Neural progenitor cell (in vitro differentiated cells): ENCODE results near the gene ADO. TPM values are rescaled to one million over a fixed set of nuclear protein-coding genes. Genes with fewer than 3 reads are reported as not detected.
A peak's percentile ranks its signal among the peaks of the same experiment; 100 is the strongest.

Experiments used
- DNase-seq: peaks from one replicate; pipeline ENCODE4 v3.0.0-alpha.2; 2016; ENCODE audit warnings: low spot score
- H2AFZ ChIP-seq: fragments of 200-600 bp; sonication (generic); replicated peaks from 2 replicates; pipeline ENCODE4 v1.6.1; 2016; ENCODE audit warnings: antibody characterized with exemption
- H3F3A ChIP-seq: fragments of 200-600 bp; sonication (generic); 2 replicates; pipeline ENCODE4 v1.6.1; 2016; ENCODE audit warnings: antibody characterized with exemption, low read depth
- H3K27ac ChIP-seq: fragments of 200-600 bp; sonication (generic); 2 replicates; pipeline ENCODE4 v1.5.1; 2016; ENCODE audit warnings: mild to moderate bottlenecking
- H3K27me3 ChIP-seq: fragments of 200-600 bp; sonication (generic); 2 replicates; pipeline ENCODE4 v1.6.1; 2016; ENCODE audit warnings: mild to moderate bottlenecking, moderate library complexity
- H3K36me3 ChIP-seq: fragments of 200-600 bp; sonication (generic); 2 replicates; pipeline ENCODE4 v1.5.1; 2016
- H3K4me1 ChIP-seq: fragments of 200-600 bp; sonication (generic); 2 replicates; pipeline ENCODE4 v1.6.1; 2016; ENCODE audit warnings: mixed run types
- H3K4me2 ChIP-seq: fragments of 200-600 bp; sonication (generic); 2 replicates; pipeline ENCODE4 v1.6.1; 2016
- H3K4me3 ChIP-seq: fragments of 200-600 bp; sonication (generic); 2 replicates; pipeline ENCODE4 v1.5.1; 2016
- H3K79me2 ChIP-seq: fragments of 200-600 bp; sonication (generic); 2 replicates; pipeline ENCODE4 v1.6.1; 2016; ENCODE audit warnings: low read depth
- H3K9ac ChIP-seq: fragments of 200-600 bp; sonication (generic); 2 replicates; pipeline ENCODE4 v1.6.1; 2016
- H3K9me3 ChIP-seq: fragments of 200-600 bp; sonication (generic); 2 replicates; pipeline ENCODE4 v1.5.1; 2016; ENCODE audit warnings: low read depth
- H4K20me1 ChIP-seq: fragments of 200-600 bp; sonication (generic); 2 replicates; pipeline ENCODE4 v1.6.1; 2016; ENCODE audit warnings: low read depth
- H3K27ac Mint-ChIP-seq: 3 replicates; pipeline ENCODE4 v1.8.0; 2021; ENCODE audit warnings: mixed read lengths
- H3K27me3 Mint-ChIP-seq: 2 replicates; pipeline ENCODE4 v1.8.0; 2022; ENCODE audit warnings: low read depth, mild to moderate bottlenecking, inconsistent platforms, moderate library complexity, mixed read lengths; ENCODE audit not compliant: insufficient read depth
- H3K36me3 Mint-ChIP-seq: 3 replicates; pipeline ENCODE4 v1.8.0; 2021; ENCODE audit warnings: mixed read lengths
- H3K4me1 Mint-ChIP-seq: 3 replicates; pipeline ENCODE4 v1.8.0; 2021; ENCODE audit warnings: mixed read lengths
- H3K4me3 Mint-ChIP-seq: 3 replicates; pipeline ENCODE4 v1.8.0; 2021; ENCODE audit warnings: mild to moderate bottlenecking, moderate library complexity, mixed read lengths
- H3K9me3 Mint-ChIP-seq: 3 replicates; pipeline ENCODE4 v1.8.0; 2020; ENCODE audit warnings: mixed read lengths
- CTCF ChIP-seq: fragments of 200-600 bp; sonication (generic); IDR thresholded peaks from 2 replicates; pipeline ENCODE4 v1.5.1; 2017; ENCODE audit warnings: antibody characterized with exemption, mild to moderate bottlenecking
- EZH2 ChIP-seq: fragments of 200-600 bp; sonication (generic); IDR thresholded peaks from 2 replicates; pipeline ENCODE4 v1.6.1; 2017; ENCODE audit warnings: antibody characterized with exemption, mild to moderate bottlenecking, moderate library complexity
- EZH2phosphoT487 ChIP-seq: fragments of 200-600 bp; sonication (generic); IDR thresholded peaks from 2 replicates; pipeline ENCODE4 v1.6.1; 2017; ENCODE audit warnings: antibody characterized with exemption
- total RNA-seq: library from RNA; depleted of rRNA; stranded (reverse); fragments of >200 nt; gene quantifications from 2 replicates; pipeline ENCODE4 v1.2.3, GENCODE V29; 2015; ENCODE audit warnings: low replicate concordance

The ADO gene
- total RNA-seq, 1 donor from 2014 or later = 28.1 TPM

GRCh38 chr10:62817766-62818425 lies 13.4 kb downstream of the ADO start:
- H3K27ac Mint-ChIP-seq = no peak overlapping the region
- H3K4me1 ChIP-seq = peaks cover 22% of the 10 kb centered on the region
- peak; percentile 77 for TF ChIP-seq EZH2phosphoT487
- TF ChIP-seq CTCF = peak; percentile 74
- peak; percentile 51 for TF ChIP-seq EZH2
- no peak overlapping the region for H3K27ac ChIP-seq
- peaks cover 6% of the 10 kb centered on the region for H3K36me3 Mint-ChIP-seq
- peaks cover 29% of the 10 kb centered on the region for H3K4me1 Mint-ChIP-seq
- H3K79me2 ChIP-seq = no peaks in the 10 kb centered on the region
- peak overlapping the region; percentile 87 for H3K4me3 ChIP-seq
- H3K36me3 ChIP-seq = no peaks in the 10 kb centered on the region
- peak; percentile 94 for DNase-seq
- no peak overlapping the region for H2AFZ ChIP-seq
- no peaks in the 10 kb centered on the region for H3K9me3 ChIP-seq
- peaks cover 93% of the 10 kb centered on the region for H3K27me3 ChIP-seq
- peak overlapping the region; percentile 95 for H3K4me3 Mint-ChIP-seq
- peaks cover 26% of the 10 kb centered on the region for H4K20me1 ChIP-seq
- H3F3A ChIP-seq = peaks cover 15% of the 10 kb centered on the region
- peak overlapping the region; percentile 88 for H3K4me2 ChIP-seq
- peaks cover 47% of the 10 kb centered on the region for H3K27me3 Mint-ChIP-seq
- H3K9me3 Mint-ChIP-seq = peaks cover 5% of the 10 kb centered on the region
- no peak overlapping the region for H3K9ac ChIP-seq

- Histone ChIP-seq H3K36me3 (no peaks in the 10 kb centered on the region), H3K4me1 (peaks cover 22% of the 10 kb centered on the region), H3K27ac (no peak overlapping the region), H3K9ac (no peak overlapping the region), H3K79me2 (no peaks in the 10 kb centered on the region), H3K27me3 (peaks cover 90% of the 10 kb centered on the region), H2AFZ (peak overlapping the region; percentile 44), H3K4me3 (peak overlapping the region; percentile 87), H3K4me2 (peak overlapping the region; percentile 88), H3K9me3 (no peaks in the 10 kb centered on the region), H4K20me1 (peaks cover 26% of the 10 kb centered on the region), H3F3A (peaks cover 15% of the 10 kb centered on the region)
- DNase-seq = peak; percentile 83
- TF ChIP-seq EZH2phosphoT487 = peak; percentile 68
- TF ChIP-seq EZH2 = peak; percentile 69
- peak; percentile 41 for TF ChIP-seq CTCF
- H3K4me3 Mint-ChIP-seq = peak overlapping the region; percentile 83
- peaks cover 45% of the 10 kb centered on the region for H3K27me3 Mint-ChIP-seq
- H3K36me3 Mint-ChIP-seq = peaks cover 3% of the 10 kb centered on the region
- no peak overlapping the region for H3K27ac Mint-ChIP-seq
- H3K4me1 Mint-ChIP-seq = peaks cover 29% of the 10 kb centered on the region
- peaks cover 5% of the 10 kb centered on the region for H3K9me3 Mint-ChIP-seq
Observed at GRCh38 chr10:62818426-62819011, 14.0 kb downstream of the ADO start.

- no peaks in the 10 kb centered on the region for H3K9me3 ChIP-seq
- H3K4me1 ChIP-seq = peaks cover 22% of the 10 kb centered on the region
- Mint-ChIP-seq H3K27ac (no peak overlapping the region), H3K9me3 (peaks cover 2% of the 10 kb centered on the region), H3K27me3 (peaks cover 38% of the 10 kb centered on the region), H3K4me3 (no peak overlapping the region), H3K4me1 (peaks cover 27% of the 10 kb centered on the region), H3K36me3 (no peaks in the 10 kb centered on the region)
- H3K27me3 ChIP-seq = peaks cover 82% of the 10 kb centered on the region
- H3F3A ChIP-seq = peaks cover 15% of the 10 kb centered on the region
- no peak overlapping the region for H3K9ac ChIP-seq
- no peak overlapping the region for H3K27ac ChIP-seq
- DNase-seq = no peak
- peak overlapping the region; percentile 88 for H3K4me2 ChIP-seq
- H4K20me1 ChIP-seq = peaks cover 20% of the 10 kb centered on the region
- H2AFZ ChIP-seq = peak overlapping the region; percentile 44
- H3K36me3 ChIP-seq = no peaks in the 10 kb centered on the region
- H3K4me3 ChIP-seq = no peak overlapping the region
- TF ChIP-seq EZH2phosphoT487 = no peak
- no peak for TF ChIP-seq CTCF
- TF ChIP-seq EZH2 = no peak
- no peaks in the 10 kb centered on the region for H3K79me2 ChIP-seq
Observed at GRCh38 chr10:62819141-62819920, 14.8 kb downstream of the ADO start.
